PC-9 (cell line): ENCODE results near the gene GPR183.

Experiments
- CTCF ChIP-seq: fragments of 200-600 bp; sonication (generic); conservative IDR thresholded peaks from 2 replicates; pipeline ENCODE4 v1.6.1; 2017; ENCODE audit warnings: mixed run types, antibody characterized with exemption, mild to moderate bottlenecking, moderate library complexity
- EZH2 ChIP-seq: fragments of 200-600 bp; sonication (generic); IDR thresholded peaks from 2 replicates; pipeline ENCODE4 v1.8.0; 2017; ENCODE audit warnings: antibody characterized with exemption, low read depth

DNA sequence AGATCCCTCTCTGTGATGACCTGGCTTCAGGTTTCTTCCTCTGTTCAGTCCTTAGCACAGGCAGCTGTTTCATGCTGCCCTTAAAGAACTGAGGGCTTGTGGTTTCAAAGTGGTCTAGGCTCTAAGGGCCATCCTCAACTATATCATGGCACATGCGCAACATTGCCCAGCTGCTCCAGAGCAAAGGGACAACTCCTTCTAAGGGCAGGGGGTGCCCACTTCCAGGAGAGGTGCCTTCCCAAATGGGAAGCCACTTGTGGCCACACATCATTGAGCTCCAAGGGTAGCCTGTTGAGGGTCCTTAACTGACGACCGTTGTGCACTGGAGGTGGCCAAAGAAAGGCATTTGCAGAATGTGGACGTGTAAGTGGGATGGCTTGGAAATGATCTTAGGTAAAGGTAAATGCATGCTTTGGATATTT, 7.3 kb downstream of the GPR183 start:
- TF ChIP-seq CTCF, result no peak
- TF ChIP-seq EZH2, result no peak
